Stimulated activated CD4-positive, alpha-beta T cell treated with anti-CD3 and anti-CD28 coated beads, Interleukin-12 subunit alpha, Interleukin-12 subunit beta, amount 100 ng/mL, for 24 hours (primary cell): Measurements from ENCODE around the gene NETO1.

Experiments used
- DNase-seq, 2 experiments: peaks; one replicate each; pipeline ENCODE4 v3.0.0-alpha.2; 2020; ENCODE audit warnings: low read depth in 2 of 2

The NETO1 gene, protein sequence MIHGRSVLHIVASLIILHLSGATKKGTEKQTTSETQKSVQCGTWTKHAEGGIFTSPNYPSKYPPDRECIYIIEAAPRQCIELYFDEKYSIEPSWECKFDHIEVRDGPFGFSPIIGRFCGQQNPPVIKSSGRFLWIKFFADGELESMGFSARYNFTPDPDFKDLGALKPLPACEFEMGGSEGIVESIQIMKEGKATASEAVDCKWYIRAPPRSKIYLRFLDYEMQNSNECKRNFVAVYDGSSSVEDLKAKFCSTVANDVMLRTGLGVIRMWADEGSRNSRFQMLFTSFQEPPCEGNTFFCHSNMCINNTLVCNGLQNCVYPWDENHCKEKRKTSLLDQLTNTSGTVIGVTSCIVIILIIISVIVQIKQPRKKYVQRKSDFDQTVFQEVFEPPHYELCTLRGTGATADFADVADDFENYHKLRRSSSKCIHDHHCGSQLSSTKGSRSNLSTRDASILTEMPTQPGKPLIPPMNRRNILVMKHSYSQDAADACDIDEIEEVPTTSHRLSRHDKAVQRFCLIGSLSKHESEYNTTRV

DNA sequence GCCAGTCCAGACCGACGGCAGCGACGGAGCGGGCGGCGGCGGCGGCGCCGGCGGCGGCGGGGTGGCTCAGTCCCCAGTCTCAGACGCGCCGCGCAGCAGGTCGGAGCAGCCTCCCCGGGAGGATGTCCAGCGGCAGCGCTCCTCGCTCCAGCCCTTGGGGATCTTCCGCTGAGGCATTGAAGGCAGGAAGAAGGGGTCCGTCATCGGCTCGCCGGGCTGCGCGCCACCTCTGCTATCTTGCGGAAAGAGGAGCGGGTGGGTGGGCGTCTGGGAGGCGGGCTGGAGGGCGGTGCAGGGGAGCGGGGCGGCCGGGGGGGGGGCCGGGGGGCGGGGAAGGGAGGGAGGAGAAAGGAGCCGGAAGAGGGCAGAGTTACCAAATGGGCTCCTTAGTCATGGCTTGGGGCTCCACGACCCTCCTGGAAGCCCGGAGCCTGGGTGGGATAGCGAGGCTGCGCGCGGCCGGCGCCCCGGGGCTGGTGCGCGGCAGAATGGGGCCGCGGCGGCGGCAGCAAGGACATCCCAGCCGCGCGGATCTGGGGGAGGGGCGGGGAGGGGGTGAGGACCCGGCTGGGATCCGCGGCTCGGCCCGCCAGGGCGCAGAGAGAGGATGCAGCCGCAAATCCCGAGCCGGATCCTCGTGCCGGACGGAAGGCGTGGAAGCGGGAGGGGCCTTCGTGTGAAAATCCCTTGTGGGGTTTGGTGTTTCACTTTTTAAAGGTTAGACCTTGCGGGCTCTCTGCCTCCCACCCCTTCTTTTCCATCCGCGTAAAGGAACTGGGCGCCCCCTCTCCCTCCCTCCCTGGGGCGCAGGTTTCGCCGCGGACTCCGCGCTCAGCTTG lies at the start of gene NETO1:
NETO1 (minus strand) TSS at position 242 of the 839 bp plus-strand sequence. CDS start 696 bp downstream, outside the sequence.
- DNase-seq, result no peak

DNA sequence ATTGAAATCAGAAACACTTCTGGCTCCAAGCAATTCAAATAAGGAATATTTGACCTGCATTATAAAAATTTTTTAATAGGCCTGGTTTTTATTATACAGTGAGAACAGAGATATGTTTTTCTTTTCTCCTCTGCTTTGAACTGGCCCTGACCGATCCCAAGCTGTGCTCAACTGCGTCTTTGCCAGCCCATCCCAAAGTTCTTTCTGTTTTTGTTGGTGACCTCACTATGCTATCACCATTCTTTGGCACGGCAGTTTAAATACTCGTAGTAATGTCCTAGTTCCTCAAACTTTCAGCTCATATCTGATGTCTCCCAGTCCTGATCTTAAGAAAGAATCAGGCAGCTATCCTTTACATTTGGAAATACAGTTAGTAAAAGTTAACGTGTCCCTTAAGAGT lies 42.3 kb upstream of the NETO1 start:
- no peak for DNase-seq

- DNase-seq, result no peak
Measured at GRCh38 chr18:72908181-72908580, 40.4 kb upstream of the NETO1 start.

DNA sequence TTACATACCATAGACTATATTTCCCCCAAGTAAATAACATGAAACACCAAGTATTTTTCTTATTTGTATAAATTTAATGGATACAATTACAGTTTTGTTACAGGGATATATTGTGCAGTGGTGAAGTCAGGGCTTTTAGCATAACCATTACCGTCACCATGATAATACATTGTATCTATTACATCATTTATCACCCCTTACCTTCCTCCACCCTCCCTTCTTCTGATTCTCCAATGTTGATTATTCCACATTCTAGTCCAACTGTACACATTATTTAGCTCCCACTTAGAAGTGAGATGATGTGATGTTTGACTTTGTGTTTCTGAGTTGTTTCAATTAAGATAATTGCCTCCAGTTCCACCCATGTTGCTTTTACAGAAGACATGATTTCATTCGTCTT lies 35.2 kb upstream of the NETO1 start:
- no peak for DNase-seq

- DNase-seq, result no peak
Measured at GRCh38 chr18:72899338-72899737, 31.6 kb upstream of the NETO1 start.

- DNase-seq, result no peak
Measured at GRCh38 chr18:72898870-72899269, 31.1 kb upstream of the NETO1 start.

DNA sequence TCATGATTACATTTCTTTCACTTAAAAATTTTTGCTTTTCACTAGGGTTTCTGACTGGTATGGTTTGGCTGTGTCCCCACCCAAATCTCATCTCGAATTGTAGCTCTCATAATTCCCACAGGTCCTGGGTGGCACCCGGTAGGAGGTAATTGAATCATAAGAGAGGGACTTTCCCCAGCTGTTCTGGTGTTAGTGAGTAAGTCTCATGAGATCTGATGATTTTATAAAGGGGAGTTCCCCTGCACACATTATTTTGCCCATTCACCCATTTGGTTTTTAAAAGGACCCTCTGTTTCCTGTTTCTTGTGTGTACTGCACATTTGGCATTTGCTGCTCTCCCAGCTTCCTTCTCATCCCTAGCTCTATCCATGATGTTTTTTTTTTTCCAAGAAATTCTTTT lies 27.8 kb upstream of the NETO1 start:
- no peak for DNase-seq

GRCh38 chr18:72878561-72878960 lies 10.8 kb upstream of the NETO1 start:
- DNase-seq, result no peak

DNA sequence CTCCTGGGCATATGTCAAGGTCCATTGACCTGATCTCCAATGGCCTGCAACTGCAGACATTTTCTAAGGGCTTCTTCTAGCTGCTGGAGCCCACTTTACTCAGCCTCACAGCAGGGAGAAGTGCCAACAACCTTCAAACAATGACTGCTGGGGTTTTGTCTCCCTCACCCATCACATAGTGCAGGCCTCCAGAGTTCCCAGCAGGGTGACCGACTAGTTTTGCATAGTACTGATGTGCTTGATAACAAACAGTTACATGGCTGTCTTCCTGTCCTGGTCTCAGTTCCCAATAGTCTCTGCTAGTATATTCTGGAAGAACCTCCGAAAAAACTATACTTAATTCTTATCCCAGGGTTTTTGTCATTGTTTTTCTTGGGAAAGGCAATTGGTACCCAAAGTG lies 10.4 kb upstream of the NETO1 start:
- DNase-seq, result no peak

GRCh38 chr18:72871091-72871490 lies 3.3 kb upstream of the NETO1 start:
- no peak for DNase-seq

DNA sequence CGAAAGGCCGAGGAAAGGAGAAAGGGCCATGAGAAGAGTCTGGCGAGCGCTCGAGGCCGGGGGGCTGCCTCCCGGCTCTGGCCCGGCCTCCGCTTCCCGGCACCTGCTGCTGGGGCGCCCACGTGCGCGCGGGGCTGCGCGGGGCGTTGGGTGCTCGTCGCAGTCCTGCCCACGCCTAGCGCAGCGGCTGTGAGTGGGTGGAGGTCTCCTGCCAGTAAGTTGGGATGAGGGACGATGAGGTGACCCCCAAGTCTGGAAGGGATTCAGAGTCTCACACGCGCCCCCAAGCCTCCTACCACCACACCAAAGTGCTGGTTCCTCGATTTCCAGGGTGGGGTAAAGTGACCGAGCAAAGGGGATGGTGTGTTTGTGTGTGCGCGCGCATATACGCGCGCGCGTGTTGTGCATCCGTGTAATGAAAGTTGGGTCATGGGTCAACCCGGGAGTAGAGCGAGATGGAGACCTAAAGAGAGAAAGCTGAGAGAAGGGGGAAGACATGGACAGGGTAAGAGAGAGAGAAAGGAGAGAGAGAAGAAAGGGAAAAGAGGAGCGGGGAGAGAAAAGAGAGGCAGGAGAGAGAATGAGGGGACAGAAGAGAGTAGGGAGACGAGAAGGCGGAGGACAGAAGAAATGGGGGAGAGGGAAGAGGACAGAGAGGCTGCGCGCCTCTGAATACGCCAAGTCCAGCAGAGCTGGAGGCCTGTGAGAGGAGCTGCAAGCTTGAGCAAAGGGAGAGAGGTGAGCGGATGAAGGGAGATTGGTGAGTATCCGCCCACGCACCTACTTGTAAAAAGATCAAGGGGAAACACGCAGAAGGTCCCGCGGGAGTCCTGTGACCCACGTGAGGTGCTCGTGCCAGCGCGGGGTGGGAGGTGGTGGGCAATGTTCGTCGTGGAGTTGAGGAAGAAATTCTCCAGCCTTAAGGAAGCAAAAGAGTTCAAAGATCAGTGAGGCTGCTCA lies 1.7 kb upstream of the NETO1 start:
- no peak for DNase-seq

DNA sequence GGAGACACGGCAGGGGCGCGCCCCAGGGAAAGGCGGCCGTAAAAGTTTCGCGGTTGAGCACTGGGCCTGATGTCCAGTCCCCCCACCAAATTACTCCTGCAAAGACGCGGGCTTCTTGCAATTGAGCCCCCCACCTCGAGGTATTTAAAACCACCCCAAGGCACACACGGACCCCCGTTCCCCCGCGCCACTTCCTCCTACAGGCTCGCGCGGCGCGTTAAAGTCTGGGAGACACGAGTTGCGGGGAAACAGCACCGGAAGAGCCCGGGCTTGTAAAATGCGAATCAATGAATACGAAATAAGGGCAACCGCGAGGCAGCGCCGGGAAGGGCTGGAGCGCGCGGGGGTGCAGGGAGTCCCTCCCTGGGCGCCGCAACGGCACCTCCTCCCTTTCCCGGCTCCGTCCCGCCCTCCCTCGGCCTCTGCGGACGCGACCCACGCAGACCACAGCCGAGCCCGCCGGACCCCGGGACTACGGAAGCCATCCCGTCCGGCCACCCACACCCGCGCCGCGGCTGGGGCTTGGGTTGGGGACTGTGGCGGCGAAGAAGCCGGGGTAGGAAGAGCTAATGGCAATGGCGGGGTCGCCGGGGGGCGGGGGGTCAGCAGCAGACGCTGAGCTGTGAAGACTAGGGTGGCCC lies 918 bp upstream of the NETO1 start:
- no peak for DNase-seq

DNA sequence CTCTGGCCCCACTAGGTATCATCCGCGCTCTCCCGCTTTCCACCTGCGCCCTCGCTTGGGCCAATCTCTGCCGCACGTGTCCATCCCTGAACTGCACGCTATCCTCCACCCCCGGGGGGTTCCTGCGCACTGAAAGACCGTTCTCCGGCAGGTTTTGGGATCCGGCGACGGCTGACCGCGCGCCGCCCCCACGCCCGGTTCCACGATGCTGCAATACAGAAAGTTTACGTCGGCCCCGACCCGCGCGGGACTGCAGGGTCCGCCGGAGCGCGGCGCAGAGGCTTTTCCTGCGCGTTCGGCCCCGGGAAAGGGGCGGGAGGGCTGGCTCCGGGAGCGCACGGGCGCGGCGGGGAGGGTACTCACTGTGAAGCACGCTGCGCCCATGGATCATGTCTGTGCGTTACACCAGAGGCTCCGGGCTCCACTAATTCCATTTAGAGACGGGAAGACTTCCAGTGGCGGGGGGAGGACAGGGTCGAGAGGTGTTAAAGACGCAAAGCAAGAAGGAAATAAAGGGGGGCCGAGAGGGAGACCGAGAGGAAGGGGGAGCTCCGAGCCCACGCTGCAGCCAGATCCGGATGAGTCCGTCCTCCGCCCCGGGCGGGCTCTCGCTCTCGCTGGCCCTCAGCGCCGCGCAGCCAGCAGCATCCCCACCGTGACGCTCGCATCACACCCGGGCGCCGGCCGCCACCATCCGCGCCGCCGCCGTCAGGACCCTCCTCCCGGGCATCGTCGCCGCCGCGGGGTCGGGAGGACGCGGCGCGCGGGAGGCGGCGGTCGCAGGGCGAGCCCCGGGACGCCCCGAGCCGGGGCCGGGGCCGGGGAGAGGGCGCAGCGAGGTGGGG lies 664 bp downstream of the NETO1 start:
- DNase-seq, result no peak

DNA sequence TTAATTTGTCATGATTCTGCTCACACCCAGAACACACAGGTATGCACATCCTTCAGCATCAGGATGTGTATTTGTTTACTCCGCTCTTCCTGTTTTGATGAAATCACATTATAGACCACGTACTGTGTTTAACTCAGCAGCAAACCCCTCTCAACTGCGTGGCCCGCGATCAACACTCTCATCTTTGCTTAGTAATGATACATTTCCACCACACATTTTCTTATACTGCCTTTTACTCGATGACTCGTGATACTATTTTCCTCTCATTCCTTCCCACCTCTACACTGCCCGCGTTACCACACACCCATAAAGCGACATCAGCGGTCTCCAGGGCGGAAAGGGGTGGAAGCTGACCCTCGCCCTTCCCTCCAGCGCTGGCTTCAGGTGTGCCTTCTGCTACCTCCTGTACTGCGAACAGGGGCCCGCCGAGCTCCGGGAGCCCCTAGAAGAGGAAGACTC lies 1.3 kb downstream of the NETO1 start:
- DNase-seq, result no peak

DNA sequence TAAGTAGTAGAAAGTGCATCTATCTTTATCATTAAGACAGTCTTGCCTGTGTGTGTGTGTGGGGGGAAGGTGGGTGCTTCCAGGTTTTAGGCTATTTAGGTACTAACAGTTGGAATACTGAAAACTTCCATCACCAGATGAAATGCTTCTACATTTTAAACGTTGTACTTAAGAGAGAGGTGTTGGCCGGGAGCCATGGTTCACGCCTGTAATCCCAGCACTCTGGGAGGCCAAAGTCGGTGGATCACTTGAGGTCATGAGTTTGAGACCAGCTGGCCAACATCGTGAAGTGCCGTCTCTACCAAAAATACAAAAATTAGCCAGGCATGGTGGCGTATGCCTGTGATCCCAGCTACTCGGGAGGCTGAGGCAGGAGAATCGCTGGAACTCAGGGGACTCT lies 4.0 kb downstream of the NETO1 start:
- DNase-seq, result no peak

- no peak for DNase-seq
Measured at GRCh38 chr18:72859088-72859487, 8.7 kb downstream of the NETO1 start.

DNA sequence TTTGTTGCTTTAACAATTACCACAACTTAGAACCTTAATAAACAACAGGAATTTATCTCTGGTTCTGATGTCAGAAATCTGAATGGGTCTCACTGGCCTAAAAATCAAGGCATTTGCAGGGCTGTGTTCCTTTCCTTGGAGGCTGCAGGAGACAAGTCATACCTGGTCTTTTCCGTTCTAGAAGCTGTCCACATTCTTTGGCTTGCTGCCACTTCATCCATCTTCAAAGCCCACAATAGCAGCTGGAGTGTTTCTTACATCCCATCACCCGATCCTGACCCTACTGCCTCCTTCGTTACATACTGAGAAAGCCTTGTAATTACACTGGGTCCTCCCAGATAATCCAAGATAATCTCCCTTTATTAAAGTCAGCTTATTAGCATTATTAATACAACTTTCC lies 18.1 kb downstream of the NETO1 start:
- DNase-seq, result no peak

DNA sequence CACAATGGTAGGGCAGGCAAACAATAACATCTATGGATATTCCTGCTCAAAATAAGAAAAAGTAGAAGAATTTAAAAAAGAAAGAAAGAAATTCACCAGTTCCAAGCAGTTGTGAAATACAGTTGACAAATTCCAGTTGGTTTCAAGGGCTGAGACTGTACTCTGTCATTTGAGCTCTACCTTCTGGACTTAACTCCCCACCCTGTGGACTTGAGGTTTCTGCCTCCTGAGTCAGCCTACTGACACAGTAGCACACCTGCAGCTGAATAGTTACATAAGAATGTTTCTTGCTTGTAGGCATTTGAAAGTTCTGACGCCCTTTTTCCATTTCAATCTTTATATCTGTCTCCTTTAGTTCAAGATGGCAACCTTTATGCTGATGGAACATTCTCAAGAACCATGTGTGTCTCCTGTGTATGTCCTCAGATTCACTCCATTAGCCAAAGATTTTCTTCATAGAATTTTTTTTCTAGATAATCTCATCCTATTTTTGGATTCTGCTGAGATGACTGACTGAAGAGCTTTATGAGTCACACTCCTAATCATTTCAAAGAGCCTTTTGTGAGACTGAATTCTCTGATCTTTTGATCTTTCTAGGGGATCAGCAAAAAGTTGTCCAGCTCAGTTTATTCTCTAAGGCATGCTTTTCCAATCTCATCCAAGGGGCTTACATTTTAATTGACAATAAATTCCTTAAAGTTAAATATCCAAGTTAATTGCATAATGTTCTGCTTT lies 19.1 kb downstream of the NETO1 start:
- DNase-seq, result no peak

GRCh38 chr18:72847771-72848170 lies 20.0 kb downstream of the NETO1 start:
- no peak for DNase-seq
